Stimulated activated CD8-positive, alpha-beta memory T cell treated with anti-CD3 and anti-CD28 coated beads, Interleukin-7, amount 100 ng/mL, for 48 hours (primary cell): ENCODE measurements around the gene ZNF556.
"Not testable (repeated sequence)": the region's sequence is repeated elsewhere in the genome, so short reads cannot be mapped to it uniquely, and the experiment has no call there.

ENCODE experiments used
- DNase-seq, 2 donors: peaks; one replicate each; pipeline ENCODE4 v3.0.0-alpha.2; 2020; ENCODE audit warnings: low read depth in 1 of 2; ENCODE audit errors: extremely low read depth in 1 of 2

ZNF556 gene

GRCh38 chr19:2903326-2903725 is 36.2 kb downstream of the ZNF556 start:
- DNase-seq = not testable (repeated sequence)

- DNase-seq = no peak
These were observed 38.9 kb downstream of the ZNF556 start for GRCh38 chr19:2905918-2906519.

- no peak for DNase-seq
These were observed 39.6 kb downstream of the ZNF556 start for GRCh38 chr19:2906631-2907195.

- DNase-seq = peak in 1 of 2 donors; percentile 21
These were observed 45.2 kb downstream of the ZNF556 start for GRCh38 chr19:2912306-2912705.

- DNase-seq = no peak
These were observed 50.4 kb downstream of the ZNF556 start for GRCh38 chr19:2917275-2918184.

GRCh38 chr19:2922987-2923386 is 55.9 kb downstream of the ZNF556 start:
- no peak for DNase-seq

- DNase-seq = no peak
These were observed 56.4 kb downstream of the ZNF556 start for GRCh38 chr19:2923510-2923909.

GRCh38 chr19:2926341-2927031 is 59.4 kb downstream of the ZNF556 start:
- no peak for DNase-seq

GRCh38 chr19:2927032-2927430 is 59.9 kb downstream of the ZNF556 start:
- no peak for DNase-seq
